Measurements from ENCODE around the gene PANX2. TPM values are rescaled to one million over a fixed set of nuclear protein-coding genes. Genes with fewer than 3 reads are reported as not detected.

PANX2 gene
- total and polyA plus RNA-seq, 9 of the 15 experiments (the other 6 are each of a cell fraction or from before 2014, with no cell fraction given) = 0.01 to 3.9 (median 0.67) TPM; not detected in 1

GRCh38 chr22:50200461-50201190, 30.1 kb downstream of the PANX2 start, which contains the start of gene SELENOO (continued):
- TF ChIP-seq ZNF518B (CRISPR knock-in tag; IDR thresholded peaks at IDR 0.05) (no peak), ZBTB7A (IDR thresholded peaks at IDR 0.05; ENCODE audit: borderline replicate concordance, control insufficient read depth, low read depth, low read length) (peak; percentile 68; the same call in 1 of the 2 replicates), ZNF395 (CRISPR knock-in tag; IDR thresholded peaks at IDR 0.05) (0 out of 2 replicates have a peak, but pooled peaks have one; percentile 20), HLTF (IDR thresholded peaks at IDR 0.05) (no peak), BRD9 (IDR thresholded peaks at IDR 0.05; ENCODE audit: low read depth, partially characterized antibody) (no peak), SLC30A9 (CRISPR knock-in tag; IDR thresholded peaks at IDR 0.05) (no peak), ETS1 (conservative IDR thresholded peaks at IDR 0.05; ENCODE audit: control insufficient read depth, low read depth, low read length) (peak; percentile 8; the same call in 1 of the 2 replicates), PBX2 (CRISPR knock-in tag; IDR thresholded peaks at IDR 0.05; ENCODE audit: low read depth) (peak; percentile 78), PBX2 (tag; conservative IDR thresholded peaks at IDR 0.05; ENCODE audit: low read depth) (peak; percentile 79), XRCC3 (IDR thresholded peaks at IDR 0.05) (no peak), CC2D1A (IDR thresholded peaks at IDR 0.05) (no peak), RBM15 (IDR thresholded peaks at IDR 0.05; ENCODE audit: insufficient read depth, low read length) (no peak), SP2 (IDR thresholded peaks at IDR 0.05; ENCODE audit: extremely low read depth, low read depth, low read length, poor library complexity, severe bottlenecking) (peak; percentile 75), PREB (CRISPR knock-in tag; IDR thresholded peaks at IDR 0.05) (no peak), POLR2A (conservative IDR thresholded peaks at IDR 0.05) (peak; percentile 43; the same call in 1 of the 2 replicates), POLR2G (IDR thresholded peaks at IDR 0.05; ENCODE audit: low read depth, low read length) (peak; percentile 65)
